Colonic mucosa (tissue), 4 donors: Measurements from ENCODE around the gene ARHGAP29. TPM values are rescaled to one million over a fixed set of nuclear protein-coding genes. Genes with fewer than 3 reads are reported as not detected.
"Not testable (repeated sequence)": the region's sequence is repeated elsewhere in the genome, so short reads cannot be mapped to it uniquely, and the experiment has no call there.

Experiments
- DNase-seq: peaks from one replicate; pipeline ENCODE4 v3.0.0-alpha.2; 2020
- H3K27ac ChIP-seq: fragments of 200-600 bp; one replicate; pipeline ENCODE4 v1.8.0; 2021
- H3K27me3 ChIP-seq: fragments of 200-600 bp; one replicate; pipeline ENCODE4 v1.8.0; 2021
- H3K36me3 ChIP-seq: fragments of 200-600 bp; one replicate; pipeline ENCODE4 v1.8.0; 2021
- H3K4me1 ChIP-seq: fragments of 200-600 bp; one replicate; pipeline ENCODE4 v1.8.0; 2021; ENCODE audit warnings: mild to moderate bottlenecking
- H3K4me3 ChIP-seq: fragments of 200-600 bp; one replicate; pipeline ENCODE4 v1.8.0; 2021
- H3K9ac ChIP-seq, 2 donors: one replicate each; pipeline ENCODE4 v1.7.0; 2013; ENCODE audit warnings: control low read depth in 2 of 2, low read depth in 2 of 2, low read length in 2 of 2
- H3K9me3 ChIP-seq: fragments of 200-600 bp; one replicate; pipeline ENCODE4 v1.8.0; 2021
- intact Hi-C: fragments of 100-400 bp; cut with DNase I; formaldehyde crosslinking; loops from one replicate; pipeline ENCODE4 v1.14.1; 2022
- total RNA-seq, 2 donors: library from RNA; stranded (reverse); fragmentation: NEBNext Ultra II Directional in 1 of 2; extraction: Animal tissue kit (Norgen Biotek cat#: 25700) in 1 of 2; gene quantifications; one replicate each; pipeline ENCODE4 v1.2.1, GENCODE V29; 2021
- TF ChIP-seq, protein P1 (sequence below): fragments of 200-600 bp; IDR thresholded peaks from one replicate; pipeline ENCODE4 v1.8.0; 2022; ENCODE audit warnings: antibody characterized with exemption, mild to moderate bottlenecking
- donor health status: healthy.
- donor health status: DM: no; HTN: no; CAD: no.
- donor health status: DM: no; HTN: no; CAD: no.

The ARHGAP29 gene
- total RNA-seq, 2 donors from 2014 or later, result 2.5 to 8.6 TPM

DNA sequence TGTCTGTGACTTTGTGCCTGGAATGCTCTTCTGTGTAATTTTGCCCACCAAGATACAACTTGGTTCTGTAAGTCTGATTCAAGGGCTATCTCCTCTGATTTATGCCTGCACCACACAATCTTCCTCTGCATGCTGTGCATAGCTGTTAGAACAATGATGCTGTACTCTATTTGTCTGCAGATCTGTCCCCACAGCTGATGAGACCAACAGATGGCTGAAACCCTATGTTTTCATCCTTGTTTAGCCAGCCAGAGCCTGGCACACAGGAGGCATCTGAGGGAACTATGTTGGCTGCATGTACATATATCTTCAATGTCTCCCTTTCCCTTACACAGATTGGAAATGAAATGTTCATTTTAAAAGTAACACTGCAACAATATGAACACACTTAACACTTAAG, 58.5 kb downstream of the ARHGAP29 start:
- TF ChIP-seq, protein P1, sequence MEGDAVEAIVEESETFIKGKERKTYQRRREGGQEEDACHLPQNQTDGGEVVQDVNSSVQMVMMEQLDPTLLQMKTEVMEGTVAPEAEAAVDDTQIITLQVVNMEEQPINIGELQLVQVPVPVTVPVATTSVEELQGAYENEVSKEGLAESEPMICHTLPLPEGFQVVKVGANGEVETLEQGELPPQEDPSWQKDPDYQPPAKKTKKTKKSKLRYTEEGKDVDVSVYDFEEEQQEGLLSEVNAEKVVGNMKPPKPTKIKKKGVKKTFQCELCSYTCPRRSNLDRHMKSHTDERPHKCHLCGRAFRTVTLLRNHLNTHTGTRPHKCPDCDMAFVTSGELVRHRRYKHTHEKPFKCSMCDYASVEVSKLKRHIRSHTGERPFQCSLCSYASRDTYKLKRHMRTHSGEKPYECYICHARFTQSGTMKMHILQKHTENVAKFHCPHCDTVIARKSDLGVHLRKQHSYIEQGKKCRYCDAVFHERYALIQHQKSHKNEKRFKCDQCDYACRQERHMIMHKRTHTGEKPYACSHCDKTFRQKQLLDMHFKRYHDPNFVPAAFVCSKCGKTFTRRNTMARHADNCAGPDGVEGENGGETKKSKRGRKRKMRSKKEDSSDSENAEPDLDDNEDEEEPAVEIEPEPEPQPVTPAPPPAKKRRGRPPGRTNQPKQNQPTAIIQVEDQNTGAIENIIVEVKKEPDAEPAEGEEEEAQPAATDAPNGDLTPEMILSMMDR, result no peak
- intact Hi-C loops, result no loop called here
- Histone ChIP-seq H3K9me3 (no peaks in the 10 kb centered on the region), H3K4me3 (no peak overlapping the region), H3K9ac (no peak overlapping the region), H3K27me3 (no peaks in the 10 kb centered on the region), H3K4me1 (no peaks in the 10 kb centered on the region), H3K36me3 (no peaks in the 10 kb centered on the region), H3K27ac (no peak overlapping the region)
- DNase-seq, result no peak

DNA sequence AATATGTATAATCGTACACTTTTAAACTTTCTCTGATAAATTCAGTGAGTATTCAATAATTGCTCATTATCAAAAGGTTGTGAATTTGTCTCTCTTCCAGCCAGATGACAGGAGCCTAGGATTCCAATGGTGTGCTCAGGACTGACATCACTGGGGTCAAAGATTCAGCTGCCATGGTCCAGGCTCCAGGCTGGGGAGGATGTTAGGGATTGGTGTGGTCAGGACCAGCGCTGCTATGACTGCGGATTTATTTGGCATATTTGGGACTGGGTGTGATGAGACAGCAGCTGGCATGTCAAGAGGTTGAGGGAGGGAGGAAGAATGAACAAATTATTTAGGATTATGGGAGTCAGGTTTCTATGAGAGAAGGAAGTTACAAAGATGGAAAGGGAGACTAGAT, 68.3 kb downstream of the ARHGAP29 start:
- DNase-seq, result no peak
- Histone ChIP-seq H3K27ac (no peak overlapping the region), H3K36me3 (no peaks in the 10 kb centered on the region), H3K9ac (no peak overlapping the region), H3K27me3 (no peaks in the 10 kb centered on the region), H3K4me3 (no peak overlapping the region), H3K4me1 (no peaks in the 10 kb centered on the region), H3K9me3 (no peaks in the 10 kb centered on the region)
- intact Hi-C loops, result no loop called here
- TF ChIP-seq, protein P1, result no peak

DNA sequence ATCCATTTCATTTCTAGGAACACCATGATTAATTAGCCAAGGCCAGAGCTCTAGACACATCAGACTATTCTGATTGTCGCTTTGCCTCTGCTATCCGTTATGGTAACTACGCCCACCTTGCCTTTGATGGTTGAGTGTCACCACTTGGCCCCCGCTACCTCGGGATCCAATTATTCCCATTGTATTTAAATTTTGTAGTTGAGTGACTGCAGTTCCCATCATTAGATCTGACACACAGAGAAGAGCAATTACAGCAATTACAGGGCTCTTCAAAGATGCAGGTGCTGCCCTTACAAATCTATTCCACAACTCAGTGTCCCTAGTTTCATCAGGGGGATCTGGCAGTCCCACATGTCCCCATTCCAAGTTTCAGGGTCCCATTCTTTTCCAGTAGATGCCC, 71.5 kb downstream of the ARHGAP29 start:
- H3K9ac ChIP-seq, result no peak overlapping the region
- intact Hi-C loops, result no loop called here
- no peak overlapping the region for H3K4me3 ChIP-seq
- TF ChIP-seq, protein P1, result no peak
- no peaks in the 10 kb centered on the region for H3K9me3 ChIP-seq
- H3K27me3 ChIP-seq, result no peaks in the 10 kb centered on the region
- no peaks in the 10 kb centered on the region for H3K36me3 ChIP-seq
- no peaks in the 10 kb centered on the region for H3K4me1 ChIP-seq
- DNase-seq, result no peak
- no peak overlapping the region for H3K27ac ChIP-seq

DNA sequence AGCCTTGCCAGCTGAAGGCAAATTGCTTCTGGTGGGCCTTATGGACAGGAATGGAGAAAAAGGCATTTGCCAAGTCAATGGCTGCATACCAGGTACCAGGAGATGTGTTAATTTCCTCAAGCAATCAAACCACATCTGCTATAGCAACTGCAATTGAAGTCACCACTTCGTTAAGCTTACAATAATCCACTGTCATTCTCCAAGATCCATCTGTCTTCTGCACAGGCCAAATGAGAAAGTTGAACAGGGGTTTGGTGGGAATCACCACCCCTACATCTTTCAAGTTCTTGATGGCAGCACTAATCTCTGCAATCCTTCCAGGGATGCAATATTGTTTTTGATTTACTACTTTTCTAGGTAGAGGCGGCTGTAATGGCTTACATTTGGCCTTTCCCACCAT, 72.5 kb downstream of the ARHGAP29 start:
- H3K4me3 ChIP-seq, H3K4me1 ChIP-seq, H3K9ac ChIP-seq, intact Hi-C loops, H3K27ac ChIP-seq, H3K9me3 ChIP-seq, H3K27me3 ChIP-seq, H3K36me3 ChIP-seq, DNase-seq: not testable (repeated sequence)

DNA sequence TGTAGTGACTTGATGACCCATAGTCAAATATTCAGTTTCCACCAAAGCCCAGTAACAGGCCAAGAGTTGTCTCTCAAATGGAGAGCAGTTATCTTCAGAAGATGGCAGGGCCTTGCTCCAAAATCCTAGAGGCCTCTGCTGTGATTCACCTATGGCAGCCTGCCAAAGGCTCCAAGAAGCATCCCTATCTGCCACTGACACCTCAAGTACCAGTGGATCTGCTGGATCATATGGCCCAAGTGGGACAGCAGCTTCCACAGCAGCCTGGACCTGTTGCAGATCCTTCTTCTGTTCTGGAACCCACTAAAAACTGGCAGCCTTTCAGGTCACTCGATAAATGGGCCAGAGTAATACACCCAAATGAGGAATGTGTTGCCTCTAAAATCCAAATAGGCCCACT, 73.3 kb downstream of the ARHGAP29 start:
- DNase-seq, H3K9me3 ChIP-seq, H3K9ac ChIP-seq, H3K4me3 ChIP-seq, H3K36me3 ChIP-seq, intact Hi-C loops, H3K27me3 ChIP-seq, H3K4me1 ChIP-seq, H3K27ac ChIP-seq: not testable (repeated sequence)

DNA sequence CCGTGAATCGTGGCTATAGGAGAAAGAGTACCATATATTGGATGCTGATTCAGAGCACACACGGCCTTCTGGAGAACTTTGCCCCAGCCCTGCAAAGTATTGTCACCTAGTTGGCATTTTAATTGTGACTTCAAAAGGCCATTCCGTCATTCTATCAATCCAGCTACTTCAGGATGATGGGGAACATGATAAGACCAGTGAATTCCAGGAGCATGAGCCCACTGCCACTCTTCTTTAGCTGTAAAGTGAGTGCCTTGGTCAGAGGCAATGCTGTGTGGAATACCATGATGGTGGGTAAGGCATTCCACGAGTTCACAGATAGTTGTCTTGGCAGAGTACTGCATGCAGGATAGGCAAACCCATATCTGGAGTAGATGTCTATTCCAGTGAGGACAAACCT, 74.1 kb downstream of the ARHGAP29 start:
- H3K27ac ChIP-seq, H3K4me3 ChIP-seq, H3K9me3 ChIP-seq, DNase-seq, H3K9ac ChIP-seq, H3K4me1 ChIP-seq, intact Hi-C loops, H3K36me3 ChIP-seq, H3K27me3 ChIP-seq: not testable (repeated sequence)

DNA sequence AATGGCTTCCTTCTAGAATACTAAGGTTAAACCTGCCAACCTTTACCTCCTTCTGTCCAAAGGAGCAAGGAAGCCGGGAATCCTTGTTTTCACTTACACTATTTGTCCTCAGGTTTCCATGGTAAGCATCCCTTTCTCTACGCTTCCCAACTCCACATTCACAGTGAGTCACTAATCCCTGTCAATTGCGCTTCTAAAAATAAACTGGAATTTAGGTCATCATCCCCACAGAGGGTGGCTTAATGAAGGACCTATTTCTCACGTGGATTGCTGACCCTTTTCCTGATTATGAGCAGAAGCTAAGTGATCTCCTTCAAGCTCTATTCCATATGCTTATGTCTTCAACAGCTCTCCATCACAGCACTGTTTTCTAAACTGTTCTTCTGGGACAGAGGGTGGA, 76.6 kb downstream of the ARHGAP29 start:
- no peak overlapping the region for H3K27ac ChIP-seq
- H3K9me3 ChIP-seq, result no peaks in the 10 kb centered on the region
- H3K36me3 ChIP-seq, result no peaks in the 10 kb centered on the region
- no peak for DNase-seq
- no peak overlapping the region for H3K4me3 ChIP-seq
- H3K4me1 ChIP-seq, result no peaks in the 10 kb centered on the region
- no peak overlapping the region for H3K9ac ChIP-seq
- no peaks in the 10 kb centered on the region for H3K27me3 ChIP-seq
- intact Hi-C loops, result no loop called here
- TF ChIP-seq, protein P1, result no peak
